Adrenal gland (tissue), 12 donors: ENCODE measurements around the gene DRC7. TPM values are rescaled to one million over a fixed set of nuclear protein-coding genes. Genes with fewer than 3 reads are reported as not detected.

ENCODE experiments used
- DNase-seq, 7 donors: peaks; one replicate each; pipeline ENCODE4 v3.0.0-alpha.2; 2019 to 2020
- H3K27ac ChIP-seq, 5 donors: fragments of 200-600 bp; sonication (generic) in 4 of 5; 1 replicate in 3 of 5; 2 replicates in 2 of 5; pipeline versions ENCODE4 v1.5.1 to v1.8.0; 2016 to 2020; ENCODE audit warnings: mild to moderate bottlenecking in 1 of 5
- H3K27me3 ChIP-seq: fragments of 200-600 bp; 2 replicates; pipeline ENCODE4 v1.8.0; 2021
- H3K36me3 ChIP-seq, 2 donors: fragments of 200-600 bp; replicated peaks in 1 of 2; 1 replicate in 1 of 2; 2 replicates in 1 of 2; pipeline versions ENCODE4 v1.5.1 to v1.8.0; 2018 to 2022
- H3K4me1 ChIP-seq, 2 donors: fragments of 200-600 bp; replicated peaks in 1 of 2; 1 replicate in 1 of 2; 2 replicates in 1 of 2; pipeline versions ENCODE4 v1.5.1 to v1.8.0; 2018 to 2021
- H3K4me3 ChIP-seq, 4 donors: fragments of 200-600 bp; sonication (generic) in 3 of 4; one replicate each; pipeline ENCODE4 v1.5.1; 2016 to 2018
- H3K9me3 ChIP-seq, 3 donors: fragments of 200-600 bp; sonication (generic) in 1 of 3; replicated peaks in 1 of 3; 1 replicate in 2 of 3; 2 replicates in 1 of 3; pipeline versions ENCODE4 v1.5.1 to v1.8.0; 2016 to 2021
- POLR2A ChIP-seq, 2 donors: fragments of 450-650 bp; IDR thresholded peaks; one replicate each; pipeline ENCODE4 v1.6.1; 2017; ENCODE audit warnings: antibody characterized with exemption in 2 of 2, mild to moderate bottlenecking in 2 of 2, moderate library complexity in 1 of 2
- WGBS, 4 donors: extraction: QIAGEN DNeasy Blood & Tissue Kit in 2 of 4; methylation state at CpG; one replicate each; pipeline versions ENCODE4 v1.1.5 to v1.1.7; 2013 to 2017; 5-methylcytosine and 5-hydroxymethylcytosine counted together
- intact Hi-C, 2 donors: fragments of 100-400 bp; cut with DNase I; formaldehyde crosslinking; loops; one replicate each; pipeline versions ENCODE4 v1.14.1 to v1.15.0; 2022 to 2023
- polyA plus RNA-seq, 3 donors: library from polyadenylated mRNA; stranded (reverse); fragments of 200-250 nt in 2 of 3; fragments of 350-450 nt in 1 of 3; fragmentation: Illumina TruSeq in 1 of 3; extraction: RNeasy Lipid Tissue Mini Kit (QIAGEN cat#74804) in 1 of 3; gene quantifications; one replicate each; pipeline ENCODE4 v1.2.3, GENCODE V29; 2013 to 2014
- total RNA-seq, 9 donors: library from RNA; depleted of rRNA in 4 of 9; stranded (reverse); fragments of >200 nt in 4 of 9; fragments of 120-200 nt in 1 of 9; fragmentation: NEBNext Ultra II Directional in 1 of 9; extraction: Animal tissue kit (Norgen Biotek cat#: 25700) in 1 of 9; gene quantifications; one replicate each; pipeline versions ENCODE4 v1.1.0 to v1.2.4, GENCODE V29; 2013 to 2023
- TF ChIP-seq, protein P1 (sequence below), 6 experiments: fragments of 450-650 bp in 4 of 6; fragments of 200-600 bp in 2 of 6; sonication (generic) in 1 of 6; IDR thresholded peaks; 1 replicate in 5 of 6; 2 replicates in 1 of 6; pipeline versions ENCODE4 v1.5.1 to v1.8.0; 2016 to 2021; ENCODE audit warnings: antibody characterized with exemption in 6 of 6, mild to moderate bottlenecking in 2 of 6, moderate library complexity in 1 of 6
- donor health status: healthy with polysubstance abuse.
- donor health status: Bipolar disorder and iron deficiency.
- donor health status: DM: yes; HTN: yes; CAD: no.
- donor health status: DM: no; HTN: no; CAD: no.
- donor health status: DM: no; HTN: no; CAD: no.
- donor health status: DM: yes; HTN: yes; CAD: no.

DRC7 gene
- total and polyA plus RNA-seq, 12 donors = 0.03 to 0.72 (median 0.33) TPM; not detected in 9

DNA sequence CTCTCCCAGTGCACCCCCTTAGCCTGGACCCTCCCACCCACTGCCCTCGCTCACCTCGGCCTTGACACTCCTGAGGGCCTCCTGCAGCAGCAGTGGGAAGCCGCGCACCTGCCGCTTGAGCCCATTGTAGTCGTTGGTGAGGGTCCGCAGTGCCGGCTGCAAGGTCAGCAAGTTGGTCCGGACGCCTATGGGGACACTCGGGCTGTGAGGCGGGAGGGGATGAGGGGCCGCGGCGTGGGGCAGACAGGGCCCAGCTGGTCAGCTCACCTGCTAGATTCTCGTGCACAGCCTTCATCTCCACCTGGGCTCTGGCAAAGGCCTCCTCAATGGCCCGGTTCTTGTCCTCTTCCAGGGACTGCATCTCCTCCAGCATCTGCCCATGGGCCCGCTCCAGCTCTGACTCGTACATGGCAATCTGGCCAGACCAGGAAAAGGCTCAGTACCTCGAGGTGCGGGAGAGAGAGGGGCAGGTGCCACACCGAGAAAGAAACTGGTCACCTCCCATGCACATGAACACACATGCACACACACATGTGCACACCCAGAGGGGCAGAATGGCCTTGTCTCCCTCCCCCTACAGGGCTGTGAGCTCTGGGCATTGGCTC, 75.0 kb downstream of the DRC7 start:
- Histone ChIP-seq H3K36me3 (peaks cover 0 to 60% of the 10 kb centered on the region in 2 donors), H3K4me1 (peaks cover 0 to under 1% of the 10 kb centered on the region in 2 donors), H3K9me3 (no peaks in the 10 kb centered on the region), H3K27ac (no peak overlapping the region), H3K4me3 (no peak overlapping the region), H3K27me3 (no peaks in the 10 kb centered on the region)
- no peak for DNase-seq
- 85 to 94% (median 89%) methylated on average over 14 to 22 of the region's 22 CpGs for WGBS, 4 donors
- no peak for TF ChIP-seq POLR2A (IDR thresholded peaks at IDR 0.05)
- TF ChIP-seq, protein P1, sequence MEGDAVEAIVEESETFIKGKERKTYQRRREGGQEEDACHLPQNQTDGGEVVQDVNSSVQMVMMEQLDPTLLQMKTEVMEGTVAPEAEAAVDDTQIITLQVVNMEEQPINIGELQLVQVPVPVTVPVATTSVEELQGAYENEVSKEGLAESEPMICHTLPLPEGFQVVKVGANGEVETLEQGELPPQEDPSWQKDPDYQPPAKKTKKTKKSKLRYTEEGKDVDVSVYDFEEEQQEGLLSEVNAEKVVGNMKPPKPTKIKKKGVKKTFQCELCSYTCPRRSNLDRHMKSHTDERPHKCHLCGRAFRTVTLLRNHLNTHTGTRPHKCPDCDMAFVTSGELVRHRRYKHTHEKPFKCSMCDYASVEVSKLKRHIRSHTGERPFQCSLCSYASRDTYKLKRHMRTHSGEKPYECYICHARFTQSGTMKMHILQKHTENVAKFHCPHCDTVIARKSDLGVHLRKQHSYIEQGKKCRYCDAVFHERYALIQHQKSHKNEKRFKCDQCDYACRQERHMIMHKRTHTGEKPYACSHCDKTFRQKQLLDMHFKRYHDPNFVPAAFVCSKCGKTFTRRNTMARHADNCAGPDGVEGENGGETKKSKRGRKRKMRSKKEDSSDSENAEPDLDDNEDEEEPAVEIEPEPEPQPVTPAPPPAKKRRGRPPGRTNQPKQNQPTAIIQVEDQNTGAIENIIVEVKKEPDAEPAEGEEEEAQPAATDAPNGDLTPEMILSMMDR (IDR thresholded peaks at IDR 0.05) = no peak
- intact Hi-C loops = no loop called here

DNA sequence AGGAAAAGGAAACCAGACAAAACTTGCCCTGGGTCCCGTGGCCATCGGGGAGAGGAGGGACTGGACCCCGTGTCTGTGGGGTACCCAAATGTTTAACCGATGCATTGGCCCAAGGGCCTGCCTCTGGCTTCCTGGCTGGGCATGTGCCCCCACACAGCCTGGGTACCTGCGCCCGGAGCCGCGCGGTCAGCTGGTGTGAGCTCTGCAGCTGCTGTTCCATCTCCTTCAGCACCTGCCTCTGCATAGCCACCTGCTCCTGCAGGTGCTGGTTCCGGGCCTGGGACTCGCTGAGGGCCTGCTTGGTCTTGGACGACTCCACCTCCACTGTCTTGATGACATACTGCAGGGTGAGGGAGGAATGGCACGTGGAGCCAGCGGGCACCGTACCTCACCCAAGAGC, 75.8 kb downstream of the DRC7 start:
- no peak overlapping the region for H3K27ac ChIP-seq
- TF ChIP-seq, protein P1 (IDR thresholded peaks at IDR 0.05) = no peak
- no peak for TF ChIP-seq POLR2A (IDR thresholded peaks at IDR 0.05)
- H3K27me3 ChIP-seq = no peaks in the 10 kb centered on the region
- peaks cover 0 to 65% of the 10 kb centered on the region in 2 donors for H3K36me3 ChIP-seq
- 90 to 94% (median 93%) methylated on average over 6 to 15 of the region's 15 CpGs for WGBS, 4 donors
- intact Hi-C loops = no loop called here
- H3K4me1 ChIP-seq = no peaks in the 10 kb centered on the region
- H3K4me3 ChIP-seq = no peak overlapping the region
- DNase-seq = no peak
- no peaks in the 10 kb centered on the region for H3K9me3 ChIP-seq

- intact Hi-C loops = no loop called here
- Histone ChIP-seq H3K36me3 (peaks cover 0 to 69% of the 10 kb centered on the region in 2 donors), H3K27ac (no peak overlapping the region), H3K27me3 (no peaks in the 10 kb centered on the region), H3K4me3 (no peak overlapping the region), H3K4me1 (no peaks in the 10 kb centered on the region), H3K9me3 (no peaks in the 10 kb centered on the region)
- 92 to 94% (median 93%) methylated on average over 18 to 26 of the region's 26 CpGs for WGBS, 4 donors
- DNase-seq = no peak
- TF ChIP-seq, protein P1 (IDR thresholded peaks at IDR 0.05) = no peak
- TF ChIP-seq POLR2A (IDR thresholded peaks at IDR 0.05) = no peak
These were observed 76.7 kb downstream of the DRC7 start for GRCh38 chr16:57771141-57771785.

DNA sequence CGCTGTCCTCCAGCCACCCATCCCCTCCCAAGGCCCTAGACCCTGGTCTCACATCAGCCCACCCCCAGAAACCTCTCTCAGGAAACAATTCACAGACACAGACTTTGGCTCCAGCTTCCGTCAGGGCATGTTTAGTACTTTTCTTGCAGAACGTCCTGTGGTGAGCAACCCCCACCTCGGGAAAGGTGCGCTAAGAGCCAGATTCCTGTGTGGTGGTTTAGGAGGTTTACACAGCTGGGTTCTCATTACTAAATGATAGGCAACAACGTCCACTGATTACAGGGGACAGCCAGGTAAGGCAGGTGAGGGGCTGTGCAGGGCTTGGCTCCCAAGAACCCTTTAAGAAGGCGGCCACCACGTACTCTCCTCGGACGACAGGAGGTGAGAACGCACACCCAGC, 78.4 kb downstream of the DRC7 start:
- Histone ChIP-seq H3K27ac (no peak overlapping the region), H3K4me1 (no peaks in the 10 kb centered on the region), H3K36me3 (peaks cover 0 to 57% of the 10 kb centered on the region in 2 donors), H3K4me3 (no peak overlapping the region), H3K27me3 (no peaks in the 10 kb centered on the region), H3K9me3 (no peaks in the 10 kb centered on the region)
- 82 to 93% (median 91%) methylated on average over 10 to 11 of the region's 11 CpGs for WGBS, 4 donors
- TF ChIP-seq, protein P1 (IDR thresholded peaks at IDR 0.05) = no peak
- TF ChIP-seq POLR2A (IDR thresholded peaks at IDR 0.05) = no peak
- intact Hi-C loops = no loop called here
- DNase-seq = no peak
